ENCODE measurements around the gene PPP3R1.

Gene PPP3R1

GRCh38 chr2:68216454-68217310, 35.6 kb downstream of the PPP3R1 start:
- Histone ChIP-seq H3K36me3 (ENCODE audit: control insufficient read depth in 2 of 2, insufficient read depth in 2 of 2, low read length in 2 of 2) (peaks cover 3% of the 10 kb centered on the region in 2 donors), H3K9me3 (ENCODE audit: control insufficient read depth in 2 of 2, low read length in 2 of 2) (no peaks in the 10 kb centered on the region), H3K27me3 (ENCODE audit: control insufficient read depth in 1 of 2, insufficient read depth in 2 of 2, low read length in 2 of 2) (no peaks in the 10 kb centered on the region), H3K4me3 (ENCODE audit: low read length in 2 of 2) (no peak overlapping the region), H3K27ac (ENCODE audit: low read length) (no peak overlapping the region), H3K9ac (ENCODE audit: low read length in 2 of 2) (no peak overlapping the region), H3K4me1 (ENCODE audit: control insufficient read depth, insufficient read depth, low read length) (no peaks in the 10 kb centered on the region)

- no peaks in the 10 kb centered on the region for H3K27me3 ChIP-seq (ENCODE audit: control insufficient read depth in 1 of 2, insufficient read depth in 2 of 2, low read length in 2 of 2)
- no peak overlapping the region for H3K27ac ChIP-seq (ENCODE audit: low read length)
- H3K4me1 ChIP-seq (ENCODE audit: control insufficient read depth, insufficient read depth, low read length), result no peaks in the 10 kb centered on the region
- peaks cover 3% of the 10 kb centered on the region in 2 donors for H3K36me3 ChIP-seq (ENCODE audit: control insufficient read depth in 2 of 2, insufficient read depth in 2 of 2, low read length in 2 of 2)
- H3K4me3 ChIP-seq (ENCODE audit: low read length in 2 of 2), result no peak overlapping the region
- H3K9me3 ChIP-seq (ENCODE audit: control insufficient read depth in 2 of 2, low read length in 2 of 2), result no peaks in the 10 kb centered on the region
- no peak overlapping the region for H3K9ac ChIP-seq (ENCODE audit: low read length in 2 of 2)
These were observed 38.0 kb downstream of the PPP3R1 start for GRCh38 chr2:68214381-68214780.

GRCh38 chr2:68206793-68207192, 45.5 kb downstream of the PPP3R1 start:
- H3K4me1 ChIP-seq (ENCODE audit: control insufficient read depth, insufficient read depth, low read length), result peaks cover 4% of the 10 kb centered on the region
- H3K9me3 ChIP-seq (ENCODE audit: control insufficient read depth in 2 of 2, low read length in 2 of 2), result no peaks in the 10 kb centered on the region
- H3K27ac ChIP-seq (ENCODE audit: low read length), result no peak overlapping the region
- no peak overlapping the region for H3K4me3 ChIP-seq (ENCODE audit: low read length in 2 of 2)
- no peaks in the 10 kb centered on the region for H3K36me3 ChIP-seq (ENCODE audit: control insufficient read depth in 2 of 2, insufficient read depth in 2 of 2, low read length in 2 of 2)
- H3K9ac ChIP-seq (ENCODE audit: low read length in 2 of 2), result no peak overlapping the region
- H3K27me3 ChIP-seq (ENCODE audit: control insufficient read depth in 1 of 2, insufficient read depth in 2 of 2, low read length in 2 of 2), result no peaks in the 10 kb centered on the region

GRCh38 chr2:68203587-68203986, 48.7 kb downstream of the PPP3R1 start:
- Histone ChIP-seq H3K4me3 (ENCODE audit: low read length in 2 of 2) (no peak overlapping the region), H3K9ac (ENCODE audit: low read length in 2 of 2) (no peak overlapping the region), H3K4me1 (ENCODE audit: control insufficient read depth, insufficient read depth, low read length) (peaks cover 4% of the 10 kb centered on the region), H3K27ac (ENCODE audit: low read length) (no peak overlapping the region), H3K9me3 (ENCODE audit: control insufficient read depth in 2 of 2, low read length in 2 of 2) (no peaks in the 10 kb centered on the region), H3K27me3 (ENCODE audit: control insufficient read depth in 1 of 2, insufficient read depth in 2 of 2, low read length in 2 of 2) (no peaks in the 10 kb centered on the region), H3K36me3 (ENCODE audit: control insufficient read depth in 2 of 2, insufficient read depth in 2 of 2, low read length in 2 of 2) (no peaks in the 10 kb centered on the region)

- Histone ChIP-seq H3K36me3 (ENCODE audit: control insufficient read depth in 2 of 2, insufficient read depth in 2 of 2, low read length in 2 of 2) (no peaks in the 10 kb centered on the region), H3K9ac (ENCODE audit: low read length in 2 of 2) (no peak overlapping the region), H3K27ac (ENCODE audit: low read length) (no peak overlapping the region), H3K4me1 (ENCODE audit: control insufficient read depth, insufficient read depth, low read length) (no peaks in the 10 kb centered on the region), H3K27me3 (ENCODE audit: control insufficient read depth in 1 of 2, insufficient read depth in 2 of 2, low read length in 2 of 2) (no peaks in the 10 kb centered on the region), H3K4me3 (ENCODE audit: low read length in 2 of 2) (no peak overlapping the region), H3K9me3 (ENCODE audit: control insufficient read depth in 2 of 2, low read length in 2 of 2) (no peaks in the 10 kb centered on the region)
These were observed 52.1 kb downstream of the PPP3R1 start for GRCh38 chr2:68200157-68200787.

- Histone ChIP-seq H3K4me1 (ENCODE audit: control insufficient read depth, insufficient read depth, low read length) (peaks cover 2% of the 10 kb centered on the region), H3K27me3 (ENCODE audit: control insufficient read depth in 1 of 2, insufficient read depth in 2 of 2, low read length in 2 of 2) (no peaks in the 10 kb centered on the region), H3K9ac (ENCODE audit: low read length in 2 of 2) (no peak overlapping the region), H3K36me3 (ENCODE audit: control insufficient read depth in 2 of 2, insufficient read depth in 2 of 2, low read length in 2 of 2) (no peaks in the 10 kb centered on the region), H3K4me3 (ENCODE audit: low read length in 2 of 2) (no peak overlapping the region), H3K27ac (ENCODE audit: low read length) (no peak overlapping the region), H3K9me3 (ENCODE audit: control insufficient read depth in 2 of 2, low read length in 2 of 2) (no peaks in the 10 kb centered on the region)
These were observed 56.1 kb downstream of the PPP3R1 start for GRCh38 chr2:68196120-68196716.

- Histone ChIP-seq H3K4me1 (ENCODE audit: control insufficient read depth, insufficient read depth, low read length) (peaks cover 2% of the 10 kb centered on the region), H3K9ac (ENCODE audit: low read length in 2 of 2) (no peak overlapping the region), H3K27me3 (ENCODE audit: control insufficient read depth in 1 of 2, insufficient read depth in 2 of 2, low read length in 2 of 2) (no peaks in the 10 kb centered on the region), H3K9me3 (ENCODE audit: control insufficient read depth in 2 of 2, low read length in 2 of 2) (no peaks in the 10 kb centered on the region), H3K27ac (ENCODE audit: low read length) (no peak overlapping the region), H3K36me3 (ENCODE audit: control insufficient read depth in 2 of 2, insufficient read depth in 2 of 2, low read length in 2 of 2) (no peaks in the 10 kb centered on the region), H3K4me3 (ENCODE audit: low read length in 2 of 2) (no peak overlapping the region)
These were observed 57.2 kb downstream of the PPP3R1 start for GRCh38 chr2:68195096-68195495.

GRCh38 chr2:68193787-68194372, 58.5 kb downstream of the PPP3R1 start:
- H3K27me3 ChIP-seq (ENCODE audit: control insufficient read depth in 1 of 2, insufficient read depth in 2 of 2, low read length in 2 of 2), result no peaks in the 10 kb centered on the region
- no peak overlapping the region for H3K4me3 ChIP-seq (ENCODE audit: low read length in 2 of 2)
- no peak overlapping the region for H3K27ac ChIP-seq (ENCODE audit: low read length)
- H3K36me3 ChIP-seq (ENCODE audit: control insufficient read depth in 2 of 2, insufficient read depth in 2 of 2, low read length in 2 of 2), result no peaks in the 10 kb centered on the region
- peaks cover 2% of the 10 kb centered on the region for H3K4me1 ChIP-seq (ENCODE audit: control insufficient read depth, insufficient read depth, low read length)
- no peak overlapping the region for H3K9ac ChIP-seq (ENCODE audit: low read length in 2 of 2)
- no peaks in the 10 kb centered on the region for H3K9me3 ChIP-seq (ENCODE audit: control insufficient read depth in 2 of 2, low read length in 2 of 2)

GRCh38 chr2:68193144-68193543, 59.2 kb downstream of the PPP3R1 start:
- Histone ChIP-seq H3K4me1 (ENCODE audit: control insufficient read depth, insufficient read depth, low read length) (peaks cover 2% of the 10 kb centered on the region), H3K9me3 (ENCODE audit: control insufficient read depth in 2 of 2, low read length in 2 of 2) (no peaks in the 10 kb centered on the region), H3K27ac (ENCODE audit: low read length) (no peak overlapping the region), H3K4me3 (ENCODE audit: low read length in 2 of 2) (no peak overlapping the region), H3K9ac (ENCODE audit: low read length in 2 of 2) (no peak overlapping the region), H3K36me3 (ENCODE audit: control insufficient read depth in 2 of 2, insufficient read depth in 2 of 2, low read length in 2 of 2) (no peaks in the 10 kb centered on the region), H3K27me3 (ENCODE audit: control insufficient read depth in 1 of 2, insufficient read depth in 2 of 2, low read length in 2 of 2) (no peaks in the 10 kb centered on the region)

GRCh38 chr2:68190991-68191731, 61.2 kb downstream of the PPP3R1 start:
- H3K4me1 ChIP-seq (ENCODE audit: control insufficient read depth, insufficient read depth, low read length), result peaks cover 2% of the 10 kb centered on the region
- no peak overlapping the region for H3K27ac ChIP-seq (ENCODE audit: low read length)
- H3K4me3 ChIP-seq (ENCODE audit: low read length in 2 of 2), result no peak overlapping the region
- peaks cover 0 to 3% of the 10 kb centered on the region in 2 donors for H3K36me3 ChIP-seq (ENCODE audit: control insufficient read depth in 2 of 2, insufficient read depth in 2 of 2, low read length in 2 of 2)
- H3K9me3 ChIP-seq (ENCODE audit: control insufficient read depth in 2 of 2, low read length in 2 of 2), result no peaks in the 10 kb centered on the region
- H3K9ac ChIP-seq (ENCODE audit: low read length in 2 of 2), result no peak overlapping the region
- no peaks in the 10 kb centered on the region for H3K27me3 ChIP-seq (ENCODE audit: control insufficient read depth in 1 of 2, insufficient read depth in 2 of 2, low read length in 2 of 2)
